GM18499 (cell line): ENCODE results near the gene FIGNL2.

Experiments used
- ATAC-seq: cut with Tn5 transposase; IDR thresholded peaks from one replicate; pipeline ENCODE4 v1.9.1; 2021; ENCODE audit warnings: moderate number of reproducible peaks; ENCODE audit not compliant: insufficient read depth, unreplicated experiment

Gene FIGNL2

GRCh38 chr12:51874486-51874885 lies 26.0 kb upstream of the FIGNL2 start:
- no peak for ATAC-seq

GRCh38 chr12:51874000-51874399 lies 25.5 kb upstream of the FIGNL2 start:
- ATAC-seq, result no peak

DNA sequence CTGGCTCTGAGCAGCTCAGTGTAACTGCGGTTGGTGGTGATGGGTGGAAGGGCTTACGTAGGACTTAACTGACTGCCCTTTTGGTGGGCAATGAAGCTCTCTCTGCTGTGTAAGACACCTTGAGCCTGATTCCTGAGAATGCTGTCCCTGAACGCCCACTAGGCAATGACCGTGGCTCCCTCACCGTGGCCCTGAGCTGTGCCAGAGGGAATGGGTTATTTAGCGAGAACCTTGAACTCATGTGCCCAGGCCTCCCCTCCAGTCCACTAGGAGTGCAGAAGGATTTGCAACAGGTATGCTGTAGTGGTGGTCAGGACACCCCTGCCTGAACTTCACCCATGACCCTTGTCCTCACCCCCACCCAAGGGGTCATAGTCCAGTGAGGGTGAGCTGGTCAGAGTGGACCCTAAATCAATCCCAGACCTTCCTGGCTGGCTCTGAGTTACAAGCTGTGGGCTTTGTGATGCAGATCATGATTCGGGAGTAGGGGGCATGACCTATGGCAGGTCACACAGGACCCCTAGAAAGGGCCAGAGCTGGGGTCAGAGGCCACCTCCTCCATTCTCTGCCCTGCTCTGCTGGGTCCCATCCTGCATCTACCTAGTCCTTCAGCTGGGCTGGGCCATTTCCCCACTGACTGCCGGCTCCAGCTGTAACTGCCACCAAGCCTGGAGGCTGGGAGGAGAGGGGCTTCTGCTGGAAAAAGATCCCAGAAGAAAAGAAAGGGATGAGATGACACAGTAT lies 24.9 kb upstream of the FIGNL2 start:
- ATAC-seq, result no peak

GRCh38 chr12:51872689-51872981 lies 24.1 kb upstream of the FIGNL2 start:
- no peak for ATAC-seq

GRCh38 chr12:51871918-51872688 lies 23.6 kb upstream of the FIGNL2 start:
- ATAC-seq, result no peak

GRCh38 chr12:51871126-51871525 lies 22.6 kb upstream of the FIGNL2 start:
- no peak for ATAC-seq

GRCh38 chr12:51870504-51870903 lies 22.0 kb upstream of the FIGNL2 start:
- ATAC-seq, result no peak

DNA sequence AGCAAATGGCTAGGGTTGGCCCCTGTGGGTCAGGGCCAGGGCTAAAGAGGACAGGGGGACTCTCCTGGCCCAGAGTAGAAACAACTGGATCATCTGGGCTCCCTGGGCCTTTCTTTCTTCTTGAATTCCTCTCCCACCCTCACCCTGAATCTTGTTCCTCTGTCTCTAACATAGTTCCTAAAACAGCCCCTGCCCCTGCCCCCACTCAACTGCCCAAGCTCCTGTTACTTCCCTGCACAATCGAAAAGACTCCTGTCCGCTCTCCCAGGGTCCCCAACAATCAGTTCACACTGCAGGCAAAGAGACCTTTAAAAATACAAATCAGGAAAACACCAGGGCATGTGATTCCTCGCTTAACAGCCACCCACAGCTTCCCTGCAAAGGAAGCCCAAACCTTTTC lies 21.4 kb upstream of the FIGNL2 start:
- ATAC-seq, result no peak

DNA sequence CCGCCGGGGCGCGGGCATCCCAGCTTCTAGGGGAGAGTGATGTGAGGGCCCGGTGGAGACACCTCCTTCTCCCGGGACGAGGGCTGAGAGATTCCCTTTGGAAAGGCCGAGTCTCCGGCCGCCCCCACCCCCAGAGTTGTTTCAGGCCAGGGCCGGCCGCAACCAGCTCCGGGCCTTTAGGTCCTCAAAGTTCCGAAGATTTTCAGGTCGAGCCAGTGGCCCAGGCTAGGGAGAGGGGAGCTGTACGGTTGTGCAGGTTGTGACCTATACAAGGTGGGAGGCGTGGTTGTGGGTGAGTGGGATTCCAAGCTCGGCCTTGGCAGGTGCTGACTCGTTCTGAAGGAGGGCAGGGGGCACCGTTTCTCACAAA lies 21.0 kb upstream of the FIGNL2 start:
- ATAC-seq, result no peak

- ATAC-seq, result no peak
Measured at GRCh38 chr12:51868821-51869495, 20.4 kb upstream of the FIGNL2 start.

GRCh38 chr12:51867796-51868428 lies 19.4 kb upstream of the FIGNL2 start:
- no peak for ATAC-seq

GRCh38 chr12:51867371-51867770 lies 18.9 kb upstream of the FIGNL2 start:
- ATAC-seq, result no peak

GRCh38 chr12:51866762-51867161 lies 18.2 kb upstream of the FIGNL2 start:
- no peak for ATAC-seq

- ATAC-seq, result no peak
Measured at GRCh38 chr12:51866324-51866723, 17.8 kb upstream of the FIGNL2 start.

DNA sequence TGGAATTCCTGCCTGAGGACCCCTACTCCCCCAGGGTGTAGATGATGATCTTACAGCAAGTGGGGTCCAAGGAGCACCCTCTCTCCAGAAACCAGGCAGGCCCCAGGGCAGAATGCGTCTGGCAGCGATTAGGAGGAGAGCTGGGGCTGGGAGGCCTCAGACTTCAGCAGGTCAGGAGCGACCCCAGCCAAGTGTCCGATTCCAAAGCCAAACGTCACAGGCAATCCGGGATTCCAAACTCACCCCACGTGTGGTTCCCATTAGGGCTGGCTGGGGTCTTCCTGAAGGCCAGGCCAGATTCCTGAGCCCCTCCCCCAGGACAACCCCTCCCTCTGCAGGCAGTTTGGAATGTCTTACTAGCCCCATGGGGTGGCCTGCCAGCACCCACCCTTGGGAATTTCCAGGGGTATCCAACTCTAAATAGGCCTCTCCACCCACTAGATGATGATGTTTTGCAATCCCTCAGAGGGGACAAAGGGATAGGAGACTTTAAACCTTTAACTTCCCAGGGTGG lies 17.3 kb upstream of the FIGNL2 start:
- ATAC-seq, result no peak

DNA sequence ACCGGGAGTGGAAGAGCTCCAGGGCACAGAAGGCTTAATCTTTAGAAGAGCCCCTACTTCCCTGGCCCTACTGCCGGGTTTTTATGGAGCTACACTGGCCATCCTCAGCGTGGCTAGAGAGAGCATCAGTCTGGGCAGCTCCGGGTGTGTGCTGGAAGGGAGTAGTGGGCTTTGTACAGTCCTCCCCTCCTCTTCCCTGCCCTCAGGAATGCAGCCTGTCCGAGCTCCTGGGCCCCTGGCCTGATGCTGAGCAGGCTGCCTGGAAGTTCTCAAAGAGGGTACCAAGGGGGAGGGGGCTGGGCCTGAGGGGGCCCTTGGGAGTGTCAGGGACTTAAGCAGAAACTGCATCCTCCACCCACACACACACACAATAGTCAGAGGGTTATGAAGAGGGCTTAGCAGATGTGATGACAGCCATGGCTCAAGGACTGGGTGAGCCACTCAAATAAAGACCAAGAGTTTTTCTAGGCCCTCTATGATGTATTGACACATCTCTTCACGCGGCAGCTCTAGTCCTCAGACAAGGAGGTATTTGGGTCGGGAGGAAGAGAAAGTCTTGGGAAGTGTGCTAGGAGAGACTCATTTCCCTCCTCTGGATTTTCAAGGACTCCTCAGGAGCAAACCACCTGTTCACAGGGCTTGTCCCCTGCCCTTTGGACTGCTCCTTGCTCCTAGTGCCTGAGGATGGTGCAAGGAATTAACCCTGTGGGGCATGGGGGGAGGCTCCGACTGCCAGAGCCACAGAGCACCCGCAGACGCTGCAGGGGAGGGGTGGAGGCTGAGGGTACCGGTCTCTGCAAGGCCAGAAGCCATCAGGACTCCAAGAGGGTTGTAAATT lies 16.5 kb upstream of the FIGNL2 start:
- no peak for ATAC-seq

GRCh38 chr12:51863933-51864832 lies 15.7 kb upstream of the FIGNL2 start:
- ATAC-seq, result no peak

DNA sequence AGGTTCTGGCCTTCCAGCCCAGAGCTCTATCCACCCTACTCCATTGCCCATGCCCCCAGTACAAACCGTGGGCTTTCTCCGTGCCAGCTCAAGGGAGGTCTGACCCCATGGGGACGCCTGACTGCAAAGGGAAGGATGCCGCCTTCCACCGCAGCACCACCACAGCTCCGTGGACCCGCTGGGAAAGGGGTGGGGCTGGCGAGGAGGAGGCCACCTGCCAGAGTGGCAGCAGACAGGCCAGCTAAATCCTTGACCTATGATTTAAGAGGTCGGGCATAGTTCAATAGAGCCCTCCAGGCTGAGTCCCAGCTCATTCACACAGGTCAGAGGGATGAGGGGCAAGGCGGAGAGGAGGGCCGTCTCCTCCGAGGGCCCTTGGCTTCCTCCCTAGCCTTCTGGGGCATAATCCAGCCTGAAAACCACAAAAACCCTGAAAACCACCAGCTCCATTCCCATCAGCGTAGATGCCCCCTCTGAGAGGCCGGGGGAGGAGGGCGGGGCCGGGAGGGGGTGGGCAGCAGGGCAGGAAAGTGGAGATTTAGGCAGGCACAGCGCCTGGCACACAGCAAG lies 14.9 kb upstream of the FIGNL2 start:
- no peak for ATAC-seq

DNA sequence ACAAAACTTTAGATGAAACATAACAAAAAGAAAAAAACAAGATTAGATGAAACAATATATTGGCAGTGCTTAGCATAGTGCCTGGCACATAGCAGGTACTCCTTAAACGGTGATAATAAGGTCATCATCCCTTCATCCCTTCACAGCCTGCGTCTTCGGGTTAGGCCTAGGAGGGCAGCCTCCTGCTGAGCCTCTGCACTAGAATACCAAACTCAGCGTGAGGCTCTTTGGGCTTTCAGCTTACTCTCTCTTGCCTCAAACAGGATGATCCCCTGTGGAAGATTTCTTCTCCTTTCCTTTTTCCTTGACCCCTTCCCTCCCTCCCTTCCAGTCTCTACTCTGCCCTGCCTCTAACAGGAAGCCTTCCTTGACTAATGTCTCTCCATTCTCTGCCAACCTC lies 14.4 kb upstream of the FIGNL2 start:
- ATAC-seq, result no peak
